NCI-H748 treated with DMSO at 0.1 percent for 48 hours (cell line): Measurements from ENCODE around the gene RALGPS1.

Experiments used
- DNase-seq: peaks from one replicate; lab custom pipeline; 2025; lab: John Stamatoyannopoulos, UW

The RALGPS1 gene

GRCh38 chr9:126914458-126915280 is at the start of gene RALGPS1:
Gene RALGPS1, plus strand, starts transcription at chr9:126914782. Its CDS starts 47,508 bp downstream, at chr9:126962290.
- peak; percentile 90 for DNase-seq

GRCh38 chr9:126869368-126869767 is 45.2 kb upstream of the RALGPS1 start:
- DNase-seq, result no peak

- no peak for DNase-seq
Measured at GRCh38 chr9:126872516-126872915, 42.1 kb upstream of the RALGPS1 start.

GRCh38 chr9:126874546-126875314 is 39.9 kb upstream of the RALGPS1 start:
- no peak for DNase-seq

GRCh38 chr9:126875756-126876510 is 38.6 kb upstream of the RALGPS1 start:
- no peak for DNase-seq

- no peak for DNase-seq
Measured at GRCh38 chr9:126876531-126876930, 38.1 kb upstream of the RALGPS1 start.

- DNase-seq, result no peak
Measured at GRCh38 chr9:126877418-126877817, 37.2 kb upstream of the RALGPS1 start.

- no peak for DNase-seq
Measured at GRCh38 chr9:126879288-126879687, 35.3 kb upstream of the RALGPS1 start.

GRCh38 chr9:126880226-126880946 is 34.2 kb upstream of the RALGPS1 start:
- no peak for DNase-seq

- no peak for DNase-seq
Measured at GRCh38 chr9:126880947-126881332, 33.6 kb upstream of the RALGPS1 start.

- no peak for DNase-seq
Measured at GRCh38 chr9:126882746-126883145, 31.8 kb upstream of the RALGPS1 start.

GRCh38 chr9:126883636-126884035 is 30.9 kb upstream of the RALGPS1 start:
- no peak for DNase-seq

GRCh38 chr9:126885131-126885641 is 29.4 kb upstream of the RALGPS1 start:
- no peak for DNase-seq

- no peak for DNase-seq
Measured at GRCh38 chr9:126886034-126886822, 28.4 kb upstream of the RALGPS1 start.

GRCh38 chr9:126886897-126887296 is 27.7 kb upstream of the RALGPS1 start:
- no peak for DNase-seq

GRCh38 chr9:126891676-126892075 is 22.9 kb upstream of the RALGPS1 start:
- no peak for DNase-seq

GRCh38 chr9:126893079-126893478 is 21.5 kb upstream of the RALGPS1 start:
- no peak for DNase-seq

- DNase-seq, result no peak
Measured at GRCh38 chr9:126894052-126894603, 20.5 kb upstream of the RALGPS1 start.

GRCh38 chr9:126902210-126902609 is 12.4 kb upstream of the RALGPS1 start:
- no peak for DNase-seq

- no peak for DNase-seq
Measured at GRCh38 chr9:126904586-126904985, 10.0 kb upstream of the RALGPS1 start.
